Astrocyte (in vitro differentiated cells and primary cell): ENCODE results near the gene SCN3B. TPM values are rescaled to one million over a fixed set of nuclear protein-coding genes. Genes with fewer than 3 reads are reported as not detected.

ENCODE experiments used
- DNase-seq: peaks from one replicate; pipeline ENCODE4 v3.0.0-alpha.2; 2010; ENCODE audit warnings: low read depth
- FAIRE-seq: peaks from 2 replicates; lab custom pipeline; 2011; peaks lifted over from hg19 to GRCh38; lab: Jason Lieb, UNC
- H2AFZ ChIP-seq: 2 replicates; pipeline ENCODE4 v1.6.0; 2012; ENCODE audit warnings: low read depth, low read length, inconsistent platforms
- H3K27ac ChIP-seq: 2 replicates; pipeline ENCODE4 v1.5.1; 2011; ENCODE audit warnings: low read depth, low read length, inconsistent platforms
- H3K27me3 ChIP-seq: 2 replicates; pipeline ENCODE4 v1.6.0; 2011; ENCODE audit warnings: low read length, inconsistent platforms; ENCODE audit not compliant: insufficient read depth
- H3K36me3 ChIP-seq: 2 replicates; pipeline ENCODE4 v1.5.1; 2011; ENCODE audit warnings: low read length, inconsistent platforms; ENCODE audit not compliant: insufficient read depth
- H3K4me1 ChIP-seq: 2 replicates; pipeline ENCODE4 v1.5.1; 2011; ENCODE audit warnings: low read length, inconsistent platforms; ENCODE audit not compliant: insufficient read depth
- H3K4me2 ChIP-seq: 2 replicates; pipeline ENCODE4 v1.6.0; 2012; ENCODE audit warnings: low read length, inconsistent platforms
- H3K4me3 ChIP-seq: 2 replicates; pipeline ENCODE4 v1.5.1; 2011; ENCODE audit warnings: low read depth, mild to moderate bottlenecking, low read length, inconsistent platforms; ENCODE audit not compliant: insufficient read depth
- H3K79me2 ChIP-seq: 2 replicates; pipeline ENCODE4 v1.6.0; 2012; ENCODE audit warnings: mild to moderate bottlenecking, low read length, inconsistent platforms; ENCODE audit not compliant: insufficient read depth
- H3K9ac ChIP-seq: 2 replicates; pipeline ENCODE4 v1.6.0; 2012; ENCODE audit warnings: mild to moderate bottlenecking, low read length, inconsistent platforms
- H3K9me3 ChIP-seq: 2 replicates; pipeline ENCODE4 v1.5.1; 2012; ENCODE audit warnings: low read depth, mild to moderate bottlenecking, low read length, inconsistent platforms; ENCODE audit not compliant: insufficient read depth
- H4K20me1 ChIP-seq: 2 replicates; pipeline ENCODE4 v1.6.0; 2012; ENCODE audit warnings: low read length, inconsistent platforms; ENCODE audit not compliant: insufficient read depth
- H3K27ac Mint-ChIP-seq: one replicate; pipeline ENCODE4 v1.8.0; 2021; ENCODE audit warnings: mild to moderate bottlenecking, mixed read lengths; ENCODE audit not compliant: unreplicated experiment
- H3K27me3 Mint-ChIP-seq: one replicate; pipeline ENCODE4 v1.8.0; 2021; ENCODE audit warnings: low read depth, mixed read lengths; ENCODE audit not compliant: unreplicated experiment
- H3K36me3 Mint-ChIP-seq: one replicate; pipeline ENCODE4 v1.8.0; 2021; ENCODE audit warnings: low read depth, mixed read lengths; ENCODE audit not compliant: unreplicated experiment
- H3K4me1 Mint-ChIP-seq: one replicate; pipeline ENCODE4 v1.8.0; 2021; ENCODE audit warnings: low read depth, mixed read lengths; ENCODE audit not compliant: unreplicated experiment
- H3K4me3 Mint-ChIP-seq: one replicate; pipeline ENCODE4 v1.8.0; 2021; ENCODE audit warnings: mild to moderate bottlenecking, moderate library complexity, mixed read lengths; ENCODE audit not compliant: unreplicated experiment
- H3K9me3 Mint-ChIP-seq: one replicate; pipeline ENCODE4 v1.8.0; 2021; ENCODE audit warnings: mild to moderate bottlenecking, mixed read lengths; ENCODE audit not compliant: unreplicated experiment
- EZH2 ChIP-seq: IDR thresholded peaks from 2 replicates; pipeline ENCODE4 v1.6.1; 2012; ENCODE audit warnings: mild to moderate bottlenecking, low read length, inconsistent platforms; ENCODE audit not compliant: insufficient read depth
- total RNA-seq: library from RNA; stranded (reverse); gene quantifications from 2 replicates; pipeline ENCODE4 v1.2.1, GENCODE V29; 2021
- TF ChIP-seq, protein P1 (sequence below): IDR thresholded peaks from 2 replicates; pipeline ENCODE4 v1.5.1; 2011; ENCODE audit warnings: low read depth, mild to moderate bottlenecking, inconsistent platforms, low read length, moderate library complexity; ENCODE audit not compliant: insufficient read depth

Gene SCN3B
- total RNA-seq, 1 donor from 2014 or later = 2.3 TPM

DNA sequence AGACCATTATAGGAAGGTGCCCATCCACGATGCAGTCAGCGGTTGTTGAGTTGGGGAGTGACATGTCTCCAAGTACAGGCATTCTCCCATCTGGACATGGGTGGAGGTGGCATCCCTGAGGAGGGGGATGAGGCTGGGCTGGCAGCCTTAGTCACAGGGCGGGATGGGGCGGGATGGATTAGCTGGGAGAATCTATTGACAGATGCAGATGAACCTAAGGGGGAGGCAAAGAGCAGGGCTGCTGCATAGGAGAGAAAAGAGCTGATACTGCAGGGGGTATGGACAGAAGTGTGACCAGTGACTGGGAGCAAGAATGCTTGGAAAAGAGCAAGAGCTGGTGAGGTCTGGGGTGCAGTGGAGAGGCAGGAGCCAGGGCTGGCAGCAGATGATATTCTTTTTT lies 42.7 kb downstream of the SCN3B start:
- H3K79me2 ChIP-seq = no peaks in the 10 kb centered on the region
- no peak overlapping the region for H3K27ac ChIP-seq
- H3K9ac ChIP-seq = no peak overlapping the region
- no peaks in the 10 kb centered on the region for H3K27me3 ChIP-seq
- DNase-seq (no peak), FAIRE-seq (no peak)
- H3K9me3 ChIP-seq = no peaks in the 10 kb centered on the region
- H3K4me1 ChIP-seq = peaks cover 5% of the 10 kb centered on the region
- no peaks in the 10 kb centered on the region for H4K20me1 ChIP-seq
- no peak overlapping the region for H3K4me3 ChIP-seq
- no peak for TF ChIP-seq EZH2
- TF ChIP-seq, protein P1, sequence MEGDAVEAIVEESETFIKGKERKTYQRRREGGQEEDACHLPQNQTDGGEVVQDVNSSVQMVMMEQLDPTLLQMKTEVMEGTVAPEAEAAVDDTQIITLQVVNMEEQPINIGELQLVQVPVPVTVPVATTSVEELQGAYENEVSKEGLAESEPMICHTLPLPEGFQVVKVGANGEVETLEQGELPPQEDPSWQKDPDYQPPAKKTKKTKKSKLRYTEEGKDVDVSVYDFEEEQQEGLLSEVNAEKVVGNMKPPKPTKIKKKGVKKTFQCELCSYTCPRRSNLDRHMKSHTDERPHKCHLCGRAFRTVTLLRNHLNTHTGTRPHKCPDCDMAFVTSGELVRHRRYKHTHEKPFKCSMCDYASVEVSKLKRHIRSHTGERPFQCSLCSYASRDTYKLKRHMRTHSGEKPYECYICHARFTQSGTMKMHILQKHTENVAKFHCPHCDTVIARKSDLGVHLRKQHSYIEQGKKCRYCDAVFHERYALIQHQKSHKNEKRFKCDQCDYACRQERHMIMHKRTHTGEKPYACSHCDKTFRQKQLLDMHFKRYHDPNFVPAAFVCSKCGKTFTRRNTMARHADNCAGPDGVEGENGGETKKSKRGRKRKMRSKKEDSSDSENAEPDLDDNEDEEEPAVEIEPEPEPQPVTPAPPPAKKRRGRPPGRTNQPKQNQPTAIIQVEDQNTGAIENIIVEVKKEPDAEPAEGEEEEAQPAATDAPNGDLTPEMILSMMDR = no peak
- H3K9me3 Mint-ChIP-seq = no peaks in the 10 kb centered on the region
- no peaks in the 10 kb centered on the region for H3K36me3 ChIP-seq
- H3K36me3 Mint-ChIP-seq = peaks cover 24% of the 10 kb centered on the region
- no peak overlapping the region for H3K4me2 ChIP-seq
- no peak overlapping the region for H3K4me3 Mint-ChIP-seq
- no peak overlapping the region for H3K27ac Mint-ChIP-seq
- no peaks in the 10 kb centered on the region for H3K27me3 Mint-ChIP-seq
- peaks cover 5% of the 10 kb centered on the region for H3K4me1 Mint-ChIP-seq
- no peak overlapping the region for H2AFZ ChIP-seq

DNA sequence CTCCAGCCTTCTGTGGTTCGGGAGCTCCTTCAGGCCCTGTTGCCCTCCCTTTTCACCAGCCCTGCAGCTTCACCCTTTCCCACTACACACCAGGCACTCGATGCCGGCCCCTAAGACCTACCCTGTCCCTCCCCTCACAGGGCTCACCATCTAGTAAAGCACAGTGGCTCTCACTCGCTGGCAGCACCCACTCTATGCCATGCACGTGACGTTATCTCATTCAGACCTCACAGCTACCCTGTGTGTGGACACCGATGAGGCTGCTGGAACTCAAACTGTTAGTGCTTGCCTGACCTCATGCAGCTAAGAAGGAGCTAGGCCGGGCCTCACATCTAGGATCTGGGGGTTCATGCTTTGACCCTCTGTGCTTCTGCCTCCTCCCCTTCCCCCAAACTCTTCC lies 45.5 kb downstream of the SCN3B start:
- H3K27me3 ChIP-seq = no peaks in the 10 kb centered on the region
- no peak overlapping the region for H3K4me3 Mint-ChIP-seq
- no peaks in the 10 kb centered on the region for H3K36me3 ChIP-seq
- no peak overlapping the region for H3K4me2 ChIP-seq
- H3K4me3 ChIP-seq = no peak overlapping the region
- no peaks in the 10 kb centered on the region for H3K79me2 ChIP-seq
- H3K4me1 Mint-ChIP-seq = no peaks in the 10 kb centered on the region
- H3K27me3 Mint-ChIP-seq = no peaks in the 10 kb centered on the region
- no peak overlapping the region for H2AFZ ChIP-seq
- no peaks in the 10 kb centered on the region for H4K20me1 ChIP-seq
- TF ChIP-seq EZH2 = no peak
- TF ChIP-seq, protein P1 = no peak
- no peak overlapping the region for H3K27ac ChIP-seq
- H3K4me1 ChIP-seq = no peaks in the 10 kb centered on the region
- DNase-seq = no peak
- H3K9me3 ChIP-seq = no peaks in the 10 kb centered on the region
- H3K9me3 Mint-ChIP-seq = peaks cover 2% of the 10 kb centered on the region
- no peak for FAIRE-seq
- H3K27ac Mint-ChIP-seq = no peak overlapping the region
- H3K9ac ChIP-seq = no peak overlapping the region
- peaks cover 29% of the 10 kb centered on the region for H3K36me3 Mint-ChIP-seq

DNA sequence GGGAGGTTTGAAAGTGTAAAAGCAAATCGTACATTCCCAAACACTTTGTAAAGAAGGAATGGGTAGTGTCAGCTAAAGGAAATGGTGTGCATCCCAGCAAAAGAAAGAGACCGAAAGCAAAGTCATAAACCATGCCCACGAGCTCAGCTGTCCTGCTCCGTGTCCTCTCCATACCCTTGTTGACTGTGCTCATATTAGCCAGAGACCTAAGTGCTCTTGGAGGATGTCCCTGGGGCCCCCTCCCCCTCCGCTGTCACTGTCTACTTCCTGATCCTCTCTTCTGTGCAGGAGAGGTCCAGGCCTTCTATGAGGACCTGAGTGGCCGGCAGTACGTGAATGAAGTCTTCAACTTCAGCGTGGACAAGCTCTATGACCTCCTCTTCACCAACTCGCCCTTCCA lies 46.1 kb downstream of the SCN3B start:
- H3K4me3 Mint-ChIP-seq = no peak overlapping the region
- H3K4me1 Mint-ChIP-seq = no peaks in the 10 kb centered on the region
- H3K9ac ChIP-seq = no peak overlapping the region
- no peak overlapping the region for H3K4me3 ChIP-seq
- H3K27ac ChIP-seq = no peak overlapping the region
- H3K9me3 Mint-ChIP-seq = peaks cover 2% of the 10 kb centered on the region
- no peak overlapping the region for H2AFZ ChIP-seq
- DNase-seq = no peak
- no peaks in the 10 kb centered on the region for H3K4me1 ChIP-seq
- no peak overlapping the region for H3K4me2 ChIP-seq
- H3K27me3 Mint-ChIP-seq = no peaks in the 10 kb centered on the region
- no peaks in the 10 kb centered on the region for H3K9me3 ChIP-seq
- no peak overlapping the region for H3K27ac Mint-ChIP-seq
- peaks cover 26% of the 10 kb centered on the region for H3K36me3 Mint-ChIP-seq
- TF ChIP-seq, protein P1 = no peak
- no peak for TF ChIP-seq EZH2
- H3K79me2 ChIP-seq = no peaks in the 10 kb centered on the region
- H4K20me1 ChIP-seq = no peaks in the 10 kb centered on the region
- FAIRE-seq = no peak
- no peaks in the 10 kb centered on the region for H3K27me3 ChIP-seq
- no peaks in the 10 kb centered on the region for H3K36me3 ChIP-seq
